Mesothelial cell of epicardium (in vitro differentiated cells): ENCODE measurements around the gene CLEC16A. TPM values are rescaled to one million over a fixed set of nuclear protein-coding genes. Genes with fewer than 3 reads are reported as not detected.

Experiments used
- DNase-seq, 2 experiments: peaks; one replicate each; pipeline ENCODE4 v3.0.0; 2021; ENCODE audit warnings: low spot score in 2 of 2; ENCODE audit not compliant: unreplicated experiment in 2 of 2
- H3K27ac Mint-ChIP-seq: 2 replicates; pipeline ENCODE4 v1.8.0; 2021; ENCODE audit warnings: mixed read lengths
- H3K27me3 Mint-ChIP-seq: 2 replicates; pipeline ENCODE4 v1.8.0; 2021; ENCODE audit warnings: low read depth, mixed read lengths
- H3K36me3 Mint-ChIP-seq: 2 replicates; pipeline ENCODE4 v1.8.0; 2021; ENCODE audit warnings: mixed read lengths
- H3K4me1 Mint-ChIP-seq: 2 replicates; pipeline ENCODE4 v1.8.0; 2021; ENCODE audit warnings: mixed read lengths
- H3K4me3 Mint-ChIP-seq: 2 replicates; pipeline ENCODE4 v1.8.0; 2021; ENCODE audit warnings: mild to moderate bottlenecking, moderate library complexity, mixed read lengths
- H3K9me3 Mint-ChIP-seq: 2 replicates; pipeline ENCODE4 v1.8.0; 2021; ENCODE audit warnings: mixed read lengths
- CTCF ChIP-seq: fragments of 200-600 bp; sonication (generic); IDR thresholded peaks from one replicate; pipeline ENCODE4 v1.5.0; 2021; ENCODE audit warnings: antibody characterized with exemption; ENCODE audit not compliant: unreplicated experiment
- total RNA-seq: library from RNA; stranded (reverse); gene quantifications from 3 replicates; pipeline ENCODE4 v1.2.1, GENCODE V29; 2021

CLEC16A gene
- total RNA-seq, 1 donor from 2014 or later = 43.3 TPM

- no peak for DNase-seq
- no peak overlapping the region for H3K4me3 Mint-ChIP-seq
- H3K9me3 Mint-ChIP-seq = no peaks in the 10 kb centered on the region
- H3K27ac Mint-ChIP-seq = no peak overlapping the region
- H3K36me3 Mint-ChIP-seq = peaks cover 7% of the 10 kb centered on the region
- H3K4me1 Mint-ChIP-seq = peaks cover 28% of the 10 kb centered on the region
- no peak for TF ChIP-seq CTCF
- H3K27me3 Mint-ChIP-seq = peaks cover 8% of the 10 kb centered on the region
These were observed 211.0 kb downstream of the CLEC16A start for GRCh38 chr16:11155284-11155806.

GRCh38 chr16:11156401-11156800 is 212.0 kb downstream of the CLEC16A start:
- H3K4me3 Mint-ChIP-seq = no peak overlapping the region
- TF ChIP-seq CTCF = no peak
- peaks cover 23% of the 10 kb centered on the region for H3K4me1 Mint-ChIP-seq
- DNase-seq = no peak
- H3K36me3 Mint-ChIP-seq = peaks cover 2% of the 10 kb centered on the region
- peaks cover 8% of the 10 kb centered on the region for H3K27me3 Mint-ChIP-seq
- H3K27ac Mint-ChIP-seq = no peak overlapping the region
- no peaks in the 10 kb centered on the region for H3K9me3 Mint-ChIP-seq

GRCh38 chr16:11157143-11157542 is 212.8 kb downstream of the CLEC16A start:
- Mint-ChIP-seq H3K27ac (no peak overlapping the region), H3K4me3 (no peak overlapping the region), H3K27me3 (peaks cover 5% of the 10 kb centered on the region), H3K4me1 (peaks cover 17% of the 10 kb centered on the region), H3K36me3 (peaks cover 2% of the 10 kb centered on the region), H3K9me3 (no peaks in the 10 kb centered on the region)
- TF ChIP-seq CTCF = no peak
- no peak for DNase-seq

GRCh38 chr16:11158018-11158417 is 213.7 kb downstream of the CLEC16A start:
- DNase-seq = no peak
- Mint-ChIP-seq H3K4me1 (peaks cover 24% of the 10 kb centered on the region), H3K27ac (no peak overlapping the region), H3K9me3 (no peaks in the 10 kb centered on the region), H3K4me3 (no peak overlapping the region), H3K27me3 (peaks cover 1% of the 10 kb centered on the region), H3K36me3 (peaks cover 1% of the 10 kb centered on the region)
- TF ChIP-seq CTCF = no peak

DNA sequence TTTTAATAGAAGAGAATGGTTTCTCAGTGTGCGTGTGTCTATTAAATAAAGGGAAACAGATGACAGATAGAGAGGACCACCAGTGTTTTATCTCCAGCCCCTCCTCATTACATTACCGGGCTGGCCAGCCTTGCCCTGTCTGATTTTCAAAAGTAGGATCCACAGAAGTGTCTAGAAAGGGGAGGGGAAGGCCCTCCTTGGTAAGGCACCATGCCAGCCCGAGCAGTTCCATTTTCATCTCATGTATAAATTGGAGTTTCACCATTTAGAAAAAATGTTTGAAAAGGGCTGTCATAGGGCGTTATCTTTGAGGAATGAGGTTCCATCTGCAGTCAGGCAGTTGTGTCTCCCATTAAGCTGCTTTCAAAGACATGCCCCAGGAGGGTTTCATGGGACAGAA is 214.9 kb downstream of the CLEC16A start:
- no peak overlapping the region for H3K27ac Mint-ChIP-seq
- DNase-seq = no peak
- peaks cover 37% of the 10 kb centered on the region for H3K4me1 Mint-ChIP-seq
- H3K4me3 Mint-ChIP-seq = no peak overlapping the region
- no peak for TF ChIP-seq CTCF
- H3K27me3 Mint-ChIP-seq = no peaks in the 10 kb centered on the region
- no peaks in the 10 kb centered on the region for H3K9me3 Mint-ChIP-seq
- no peaks in the 10 kb centered on the region for H3K36me3 Mint-ChIP-seq

- H3K27me3 Mint-ChIP-seq = no peaks in the 10 kb centered on the region
- H3K36me3 Mint-ChIP-seq = no peaks in the 10 kb centered on the region
- H3K4me1 Mint-ChIP-seq = peaks cover 37% of the 10 kb centered on the region
- TF ChIP-seq CTCF = no peak
- no peak overlapping the region for H3K4me3 Mint-ChIP-seq
- H3K27ac Mint-ChIP-seq = no peak overlapping the region
- DNase-seq = no peak
- no peaks in the 10 kb centered on the region for H3K9me3 Mint-ChIP-seq
These were observed 216.3 kb downstream of the CLEC16A start for GRCh38 chr16:11160676-11161115.
